A673 (cell line): ENCODE results near the gene IKZF3. TPM values are rescaled to one million over a fixed set of nuclear protein-coding genes. Genes with fewer than 3 reads are reported as not detected.

Experiments
- BruUV-seq: library from RNA; stranded (reverse); fragments of 400-500 nt; replicated peaks from 2 replicates; lab custom pipeline; 2021; lab: Mats Ljungman, UMichigan
- CTCF ChIA-PET: fragments of 300-600 bp; sonication (Branson Sonifier 250); formaldehyde crosslinking; loops from one replicate; lab custom pipeline; 2022; ENCODE audit warnings: antibody characterized with exemption; lab: Charles Lee
- POLR2A ChIA-PET: fragments of 300-600 bp; sonication (Branson Sonifier 250); formaldehyde crosslinking; loops from one replicate; lab custom pipeline; 2022; ENCODE audit warnings: antibody characterized with exemption; ENCODE audit not compliant: low non-redundant PET; lab: Charles Lee
- DNase-seq: peaks from one replicate; pipeline ENCODE4 v3.0.0-alpha.2; 2015; ENCODE audit warnings: low spot score
- H3K27ac ChIP-seq: fragments of 200-600 bp; sonication (generic); 2 replicates; pipeline ENCODE4 v1.5.1; 2016; ENCODE audit warnings: mixed run types, low read depth, mild to moderate bottlenecking, mixed read lengths, antibody characterized with exemption, low read length; ENCODE audit not compliant: poor library complexity, severe bottlenecking
- H3K27me3 ChIP-seq: fragments of 200-600 bp; sonication (generic); replicated peaks from 2 replicates; pipeline ENCODE4 v1.6.1; 2017; ENCODE audit warnings: mixed run types, low read depth, mild to moderate bottlenecking, mixed read lengths, antibody characterized with exemption, low read length; ENCODE audit not compliant: insufficient read depth, poor library complexity
- H3K36me3 ChIP-seq: fragments of 200-600 bp; sonication (generic); 2 replicates; pipeline ENCODE4 v1.6.1; 2016; ENCODE audit warnings: mixed run types, mild to moderate bottlenecking, mixed read lengths, antibody characterized with exemption, low read length; ENCODE audit not compliant: insufficient read depth, poor library complexity, severe bottlenecking
- H3K4me1 ChIP-seq: fragments of 200-600 bp; sonication (generic); 2 replicates; pipeline ENCODE4 v1.6.1; 2017; ENCODE audit warnings: mixed run types, mild to moderate bottlenecking, mixed read lengths, antibody characterized with exemption, low read length; ENCODE audit not compliant: insufficient read depth, poor library complexity, severe bottlenecking
- H3K4me3 ChIP-seq: fragments of 200-600 bp; sonication (generic); 2 replicates; pipeline ENCODE4 v1.5.1; 2016; ENCODE audit warnings: low read depth, mixed run types, mild to moderate bottlenecking, mixed read lengths, low read length; ENCODE audit not compliant: poor library complexity, severe bottlenecking
- H3K9me3 ChIP-seq: fragments of 200-600 bp; sonication (generic); 2 replicates; pipeline ENCODE4 v1.6.1; 2016; ENCODE audit warnings: mixed run types, low read depth, mild to moderate bottlenecking, mixed read lengths, antibody characterized with exemption, low read length; ENCODE audit not compliant: poor library complexity, severe bottlenecking
- CTCF ChIP-seq: fragments of 300-800, 200-600 bp; sonication (generic); conservative IDR thresholded peaks from 2 replicates; pipeline ENCODE4 v1.5.1; 2017; ENCODE audit warnings: low read depth, mild to moderate bottlenecking, antibody characterized with exemption, low read length, moderate library complexity, mixed read lengths
- EZH2 ChIP-seq: fragments of 200-600 bp; sonication (generic); IDR thresholded peaks from 2 replicates; pipeline ENCODE4 v1.6.1; 2017; ENCODE audit warnings: borderline replicate concordance, low read depth, mild to moderate bottlenecking, mixed read lengths, antibody characterized with exemption, low read length; ENCODE audit not compliant: poor library complexity, severe bottlenecking
- intact Hi-C: fragments of 100-400 bp; cut with micrococcal nuclease; formaldehyde crosslinking; loops from one replicate; pipeline ENCODE4 v1.10.0; 2022; ENCODE audit not compliant: unreplicated experiment
- total RNA-seq: library from RNA; stranded (reverse); gene quantifications from 2 replicates; pipeline ENCODE4 v1.2.3, GENCODE V29; 2021

The IKZF3 gene
- total RNA-seq, 1 experiment from 2014 or later = not detected

DNA sequence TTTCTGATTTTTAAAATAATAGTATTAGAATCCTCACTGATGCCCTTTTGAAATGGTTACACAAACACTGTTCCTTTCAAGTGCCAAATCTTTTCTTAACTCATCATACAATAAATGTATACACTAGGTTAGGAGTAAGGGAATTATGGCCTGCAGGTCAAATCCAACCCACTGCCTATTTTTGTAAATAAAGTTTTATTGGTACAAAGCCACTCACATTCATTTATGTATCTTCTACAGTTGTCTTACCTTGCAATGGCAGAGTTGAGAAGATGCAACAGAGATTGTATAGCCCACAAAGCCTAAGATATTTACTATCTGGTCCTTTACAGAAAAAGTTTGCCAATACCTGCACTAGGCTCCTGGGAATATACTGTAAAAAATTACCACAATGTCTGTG is 47.8 kb downstream of the IKZF3 start:
- intact Hi-C loops = no loop called here
- no peak for TF ChIP-seq EZH2
- TF ChIP-seq CTCF = no peak
- Histone ChIP-seq H3K27ac (no peak overlapping the region), H3K9me3 (no peaks in the 10 kb centered on the region), H3K4me3 (no peak overlapping the region), H3K27me3 (no peaks in the 10 kb centered on the region), H3K4me1 (no peaks in the 10 kb centered on the region), H3K36me3 (no peaks in the 10 kb centered on the region)
- ChIA-PET CTCF (no interaction called here), POLR2A (no interaction called here)
- DNase-seq = no peak
- BruUV-seq = no TSS peak

DNA sequence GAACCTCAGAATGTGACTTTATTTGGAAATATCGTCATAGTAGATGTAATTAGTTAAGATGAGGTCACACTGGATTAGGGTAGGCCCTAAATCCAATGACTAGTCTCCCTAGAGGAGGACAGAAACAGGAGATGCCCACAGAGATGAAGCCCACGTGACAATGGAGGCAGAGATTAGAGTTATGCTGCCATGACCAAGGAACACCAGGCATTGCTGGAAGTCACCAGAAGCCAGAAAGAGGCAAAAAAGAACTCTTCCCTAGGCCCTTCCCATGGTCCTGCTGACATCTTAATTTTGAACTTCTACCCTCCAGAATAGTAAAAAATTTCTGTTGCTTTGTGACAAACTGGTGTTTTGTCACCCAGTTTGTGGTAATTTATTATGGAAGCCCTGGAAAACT is 49.6 kb downstream of the IKZF3 start:
- no TSS peak for BruUV-seq
- POLR2A ChIA-PET = no interaction called here
- intact Hi-C loops = no loop called here
- Histone ChIP-seq H3K9me3 (no peaks in the 10 kb centered on the region), H3K36me3 (no peaks in the 10 kb centered on the region), H3K4me3 (no peak overlapping the region), H3K27me3 (no peaks in the 10 kb centered on the region), H3K27ac (no peak overlapping the region), H3K4me1 (no peaks in the 10 kb centered on the region)
- CTCF ChIA-PET = no interaction called here
- DNase-seq = no peak
- no peak for TF ChIP-seq EZH2
- TF ChIP-seq CTCF = no peak

DNA sequence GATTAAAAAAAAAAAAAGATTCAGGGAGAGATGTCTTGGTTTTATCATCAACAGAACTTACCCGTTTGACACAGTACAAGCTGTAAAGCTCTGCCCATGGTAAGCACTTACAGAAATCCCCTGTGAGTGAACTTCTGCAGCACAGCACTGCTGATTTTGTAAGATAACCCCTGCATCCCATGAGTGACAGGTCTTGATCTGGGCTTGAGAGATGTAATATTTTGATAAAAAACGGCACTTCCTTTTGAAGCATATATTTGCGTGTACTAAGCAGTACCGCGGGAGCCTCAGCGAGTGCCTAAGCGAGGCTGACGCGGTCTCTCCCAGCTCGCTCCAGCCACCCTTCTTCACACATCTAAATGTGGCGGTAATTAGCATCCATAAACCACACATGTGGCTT is 50.5 kb downstream of the IKZF3 start:
- Histone ChIP-seq H3K27ac (no peak overlapping the region), H3K27me3 (no peaks in the 10 kb centered on the region), H3K4me3 (no peak overlapping the region), H3K9me3 (no peaks in the 10 kb centered on the region), H3K4me1 (no peaks in the 10 kb centered on the region), H3K36me3 (no peaks in the 10 kb centered on the region)
- no peak for DNase-seq
- intact Hi-C loops = no loop called here
- CTCF ChIA-PET = no interaction called here
- POLR2A ChIA-PET = no interaction called here
- TF ChIP-seq CTCF (no peak), EZH2 (no peak)
- BruUV-seq = no TSS peak
